ENCODE results near the gene TRIM75. TPM values are rescaled to one million over a fixed set of nuclear protein-coding genes. Genes with fewer than 3 reads are reported as not detected.
"Not testable (repeated sequence)": the region's sequence is repeated elsewhere in the genome, so short reads cannot be mapped to it uniquely, and the experiment has no call there.

The TRIM75 gene
- total RNA-seq, 4 donors from 2014 or later: not detected

GRCh38 chr4:165058666-165059065, 5.0 kb downstream of the TRIM75 start:
- Histone ChIP-seq H3K36me3 (no peaks in the 10 kb centered on the region), H3K4me3 (replicated peaks in 1 of 3) (no peak overlapping the region), H3K27ac (no peak overlapping the region), H3K27me3 (no peaks in the 10 kb centered on the region), H3K9me3 (no peaks in the 10 kb centered on the region), H3K4me1 (no peaks in the 10 kb centered on the region)
- intact Hi-C loops (cut with DNase I): no loop called here
- no peak for DNase-seq
- WGBS, 2 donors: 79 to 82% methylated on average over 2 of the region's 2 CpGs
- no peak for TF ChIP-seq CTCF (IDR thresholded peaks at IDR 0.05)

GRCh38 chr4:165059386-165059785, 5.7 kb downstream of the TRIM75 start:
- 69 to 73% methylated on average over 4 of the region's 4 CpGs for WGBS, 2 donors
- H3K27me3 ChIP-seq: no peaks in the 10 kb centered on the region
- no peaks in the 10 kb centered on the region for H3K9me3 ChIP-seq
- H3K36me3 ChIP-seq: no peaks in the 10 kb centered on the region
- H3K27ac ChIP-seq: no peak overlapping the region
- no peak for TF ChIP-seq CTCF (IDR thresholded peaks at IDR 0.05)
- TF ChIP-seq POLR2A (IDR thresholded peaks at IDR 0.05): no peak
- no peaks in the 10 kb centered on the region for H3K4me1 ChIP-seq
- H3K4me3 ChIP-seq (replicated peaks in 1 of 3): no peak overlapping the region
- DNase-seq: no peak
- intact Hi-C loops (cut with DNase I): no loop called here

GRCh38 chr4:165060938-165061337, 7.3 kb downstream of the TRIM75 start:
- Histone ChIP-seq H3K36me3 (no peaks in the 10 kb centered on the region), H3K4me1 (no peaks in the 10 kb centered on the region), H3K27me3 (no peaks in the 10 kb centered on the region), H3K4me3 (replicated peaks in 1 of 3) (no peak overlapping the region), H3K27ac (no peak overlapping the region), H3K9me3 (no peaks in the 10 kb centered on the region)
- TF ChIP-seq POLR2A (IDR thresholded peaks at IDR 0.05): no peak
- DNase-seq: no peak
- WGBS, 2 donors: 78 to 86% methylated on average over 1 of the region's 1 CpG
- intact Hi-C loops (cut with DNase I): no loop called here

DNA sequence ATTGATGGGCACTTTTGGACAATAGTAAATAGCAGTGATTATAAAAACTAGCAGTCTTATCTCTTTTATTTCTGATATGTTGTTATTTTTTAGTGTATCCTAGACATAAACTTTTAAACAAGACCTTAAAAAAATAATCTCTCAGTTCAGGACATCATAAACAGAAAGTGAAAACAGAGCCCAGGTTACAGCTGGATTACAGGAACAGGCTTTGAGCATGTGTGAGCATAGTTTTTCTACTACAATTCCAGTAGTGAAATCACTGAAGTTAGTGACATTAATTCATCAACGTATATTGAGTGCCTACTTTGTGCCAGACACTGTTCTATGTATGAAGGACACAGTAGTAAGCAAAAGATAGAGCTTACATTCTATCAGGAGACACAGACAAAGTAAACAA, 16.9 kb downstream of the TRIM75 start:
- WGBS, 2 donors: 85 to 94% methylated on average over 1 of the region's 1 CpG
- Histone ChIP-seq H3K4me3 (replicated peaks in 1 of 3) (no peak overlapping the region), H3K27me3 (no peaks in the 10 kb centered on the region), H3K4me1 (no peaks in the 10 kb centered on the region), H3K9me3 (no peaks in the 10 kb centered on the region), H3K36me3 (no peaks in the 10 kb centered on the region), H3K27ac (no peak overlapping the region)
- no peak for DNase-seq
- TF ChIP-seq POLR2A (IDR thresholded peaks at IDR 0.05) (no peak), CTCF (IDR thresholded peaks at IDR 0.05) (no peak)
- intact Hi-C loops (cut with DNase I): no loop called here

DNA sequence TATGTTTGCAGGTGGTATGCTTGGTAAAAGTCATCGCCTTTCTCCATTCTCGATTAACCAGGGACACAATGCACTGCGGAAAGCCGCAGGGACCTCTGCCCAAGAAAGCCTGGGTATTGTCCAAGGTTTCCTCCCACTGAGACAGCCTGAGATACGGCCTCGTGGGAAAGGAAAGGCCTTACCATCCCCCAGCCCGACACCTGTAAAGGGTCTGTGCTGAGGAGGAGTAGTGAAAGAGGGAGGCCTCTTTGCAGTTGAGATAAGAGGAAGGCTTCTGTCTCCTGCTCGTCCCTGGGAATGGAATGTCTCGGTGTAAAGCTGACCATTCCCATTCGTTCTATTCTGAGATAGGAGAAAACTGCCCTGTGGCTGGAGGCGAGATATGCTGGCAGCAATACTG, 19.7 kb downstream of the TRIM75 start:
- H3K27me3 ChIP-seq; H3K27ac ChIP-seq; H3K4me3 ChIP-seq (replicated peaks in 1 of 3); H3K36me3 ChIP-seq; H3K9me3 ChIP-seq; intact Hi-C loops (cut with DNase I); H3K4me1 ChIP-seq; DNase-seq: not testable (repeated sequence)
- 67 to 73% methylated on average over 11 of the region's 11 CpGs for WGBS, 2 donors

DNA sequence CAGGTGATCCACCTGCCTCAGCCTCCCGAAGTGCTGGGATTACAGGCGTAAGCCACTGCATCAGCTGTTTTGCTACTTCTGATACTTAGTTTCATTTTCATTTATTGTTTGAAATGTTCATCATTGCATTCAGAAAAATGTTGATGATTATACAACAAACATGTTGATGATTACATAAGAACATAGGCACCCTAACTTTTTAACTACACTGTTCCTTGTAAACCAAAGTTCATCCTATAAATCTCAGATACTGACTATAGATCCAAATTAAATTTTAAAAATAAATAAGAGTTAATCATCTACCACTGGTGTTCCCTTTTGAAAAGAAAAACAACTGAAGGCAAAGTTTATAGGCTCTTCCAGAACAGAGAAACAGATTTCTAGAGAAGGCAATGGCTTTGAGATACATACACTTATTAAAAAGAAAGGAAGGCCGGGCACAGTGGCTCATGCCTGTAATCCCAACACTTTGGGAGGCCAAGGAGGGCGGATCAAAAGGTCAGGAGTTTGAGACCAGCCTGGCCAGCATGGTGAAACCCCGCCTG, 23.4 kb downstream of the TRIM75 start:
- no peaks in the 10 kb centered on the region for H3K27me3 ChIP-seq
- intact Hi-C loops (cut with DNase I): no loop called here
- no peak for TF ChIP-seq CTCF (IDR thresholded peaks at IDR 0.05)
- no peak for TF ChIP-seq POLR2A (IDR thresholded peaks at IDR 0.05)
- no peaks in the 10 kb centered on the region for H3K9me3 ChIP-seq
- 94 to 96% methylated on average over 5 of the region's 5 CpGs for WGBS, 2 donors
- H3K4me1 ChIP-seq: peaks cover 0 to 6% of the 10 kb centered on the region in 2 donors
- H3K27ac ChIP-seq: no peak overlapping the region
- no peaks in the 10 kb centered on the region for H3K36me3 ChIP-seq
- H3K4me3 ChIP-seq (replicated peaks in 1 of 3): no peak overlapping the region
- DNase-seq: no peak
